Measurements from ENCODE around the gene SCG3. TPM values are rescaled to one million over a fixed set of nuclear protein-coding genes. Genes with fewer than 3 reads are reported as not detected.

SCG3 gene
- total RNA-seq, 1 experiment from 2014 or later = 32.1 TPM

GRCh38 chr15:51678096-51678495, 3.2 kb upstream of the SCG3 start:
- ChIA-PET POLR2A (no interaction called here), CTCF (no interaction called here)
- Mint-ChIP-seq H3K36me3 (no peaks in the 10 kb centered on the region), H3K27ac (no peak overlapping the region), H3K27me3 (ENCODE audit: low read depth) (peaks cover 7% of the 10 kb centered on the region), H3K4me1 (peaks cover 6% of the 10 kb centered on the region), H3K9me3 (no peaks in the 10 kb centered on the region), H3K4me3 (no peak overlapping the region)
- no peak for ATAC-seq
- DNase-seq (ENCODE audit: low spot score) = no peak
- TF ChIP-seq, protein P1, sequence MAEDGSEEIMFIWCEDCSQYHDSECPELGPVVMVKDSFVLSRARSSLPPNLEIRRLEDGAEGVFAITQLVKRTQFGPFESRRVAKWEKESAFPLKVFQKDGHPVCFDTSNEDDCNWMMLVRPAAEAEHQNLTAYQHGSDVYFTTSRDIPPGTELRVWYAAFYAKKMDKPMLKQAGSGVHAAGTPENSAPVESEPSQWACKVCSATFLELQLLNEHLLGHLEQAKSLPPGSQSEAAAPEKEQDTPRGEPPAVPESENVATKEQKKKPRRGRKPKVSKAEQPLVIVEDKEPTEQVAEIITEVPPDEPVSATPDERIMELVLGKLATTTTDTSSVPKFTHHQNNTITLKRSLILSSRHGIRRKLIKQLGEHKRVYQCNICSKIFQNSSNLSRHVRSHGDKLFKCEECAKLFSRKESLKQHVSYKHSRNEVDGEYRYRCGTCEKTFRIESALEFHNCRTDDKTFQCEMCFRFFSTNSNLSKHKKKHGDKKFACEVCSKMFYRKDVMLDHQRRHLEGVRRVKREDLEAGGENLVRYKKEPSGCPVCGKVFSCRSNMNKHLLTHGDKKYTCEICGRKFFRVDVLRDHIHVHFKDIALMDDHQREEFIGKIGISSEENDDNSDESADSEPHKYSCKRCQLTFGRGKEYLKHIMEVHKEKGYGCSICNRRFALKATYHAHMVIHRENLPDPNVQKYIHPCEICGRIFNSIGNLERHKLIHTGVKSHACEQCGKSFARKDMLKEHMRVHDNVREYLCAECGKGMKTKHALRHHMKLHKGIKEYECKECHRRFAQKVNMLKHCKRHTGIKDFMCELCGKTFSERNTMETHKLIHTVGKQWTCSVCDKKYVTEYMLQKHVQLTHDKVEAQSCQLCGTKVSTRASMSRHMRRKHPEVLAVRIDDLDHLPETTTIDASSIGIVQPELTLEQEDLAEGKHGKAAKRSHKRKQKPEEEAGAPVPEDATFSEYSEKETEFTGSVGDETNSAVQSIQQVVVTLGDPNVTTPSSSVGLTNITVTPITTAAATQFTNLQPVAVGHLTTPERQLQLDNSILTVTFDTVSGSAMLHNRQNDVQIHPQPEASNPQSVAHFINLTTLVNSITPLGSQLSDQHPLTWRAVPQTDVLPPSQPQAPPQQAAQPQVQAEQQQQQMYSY (CRISPR knock-in tag; IDR thresholded peaks at IDR 0.05) = no peak
- TF ChIP-seq NR3C1 (CRISPR knock-in tag; conservative IDR thresholded peaks at IDR 0.05; ENCODE audit: low read depth) (no peak), ELF4 (CRISPR knock-in tag; IDR thresholded peaks at IDR 0.05; ENCODE audit: low read depth) (no peak), SOX15 (CRISPR knock-in tag; IDR thresholded peaks at IDR 0.05) (no peak), FOXK1 (CRISPR knock-in tag; IDR thresholded peaks at IDR 0.05) (no peak), NFE2L1 (CRISPR knock-in tag; IDR thresholded peaks at IDR 0.05) (no peak), FOXP1 (CRISPR knock-in tag; IDR thresholded peaks at IDR 0.05; ENCODE audit: borderline replicate concordance) (no peak), TCF7 (CRISPR knock-in tag; IDR thresholded peaks at IDR 0.05; ENCODE audit: low read depth) (no peak), ZNF138 (CRISPR knock-in tag; conservative IDR thresholded peaks at IDR 0.05) (no peak), NR2C2 (CRISPR knock-in tag; IDR thresholded peaks at IDR 0.05) (no peak), OVOL2 (CRISPR knock-in tag; IDR thresholded peaks at IDR 0.05; ENCODE audit: borderline replicate concordance) (no peak), SMAD3 (CRISPR knock-in tag; IDR thresholded peaks at IDR 0.05; ENCODE audit: borderline replicate concordance) (no peak)
- TF ChIP-seq, protein P2, sequence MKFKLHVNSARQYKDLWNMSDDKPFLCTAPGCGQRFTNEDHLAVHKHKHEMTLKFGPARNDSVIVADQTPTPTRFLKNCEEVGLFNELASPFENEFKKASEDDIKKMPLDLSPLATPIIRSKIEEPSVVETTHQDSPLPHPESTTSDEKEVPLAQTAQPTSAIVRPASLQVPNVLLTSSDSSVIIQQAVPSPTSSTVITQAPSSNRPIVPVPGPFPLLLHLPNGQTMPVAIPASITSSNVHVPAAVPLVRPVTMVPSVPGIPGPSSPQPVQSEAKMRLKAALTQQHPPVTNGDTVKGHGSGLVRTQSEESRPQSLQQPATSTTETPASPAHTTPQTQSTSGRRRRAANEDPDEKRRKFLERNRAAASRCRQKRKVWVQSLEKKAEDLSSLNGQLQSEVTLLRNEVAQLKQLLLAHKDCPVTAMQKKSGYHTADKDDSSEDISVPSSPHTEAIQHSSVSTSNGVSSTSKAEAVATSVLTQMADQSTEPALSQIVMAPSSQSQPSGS (CRISPR knock-in tag; IDR thresholded peaks at IDR 0.05; ENCODE audit: borderline replicate concordance, low read depth) = no peak
- TF ChIP-seq, protein P3, sequence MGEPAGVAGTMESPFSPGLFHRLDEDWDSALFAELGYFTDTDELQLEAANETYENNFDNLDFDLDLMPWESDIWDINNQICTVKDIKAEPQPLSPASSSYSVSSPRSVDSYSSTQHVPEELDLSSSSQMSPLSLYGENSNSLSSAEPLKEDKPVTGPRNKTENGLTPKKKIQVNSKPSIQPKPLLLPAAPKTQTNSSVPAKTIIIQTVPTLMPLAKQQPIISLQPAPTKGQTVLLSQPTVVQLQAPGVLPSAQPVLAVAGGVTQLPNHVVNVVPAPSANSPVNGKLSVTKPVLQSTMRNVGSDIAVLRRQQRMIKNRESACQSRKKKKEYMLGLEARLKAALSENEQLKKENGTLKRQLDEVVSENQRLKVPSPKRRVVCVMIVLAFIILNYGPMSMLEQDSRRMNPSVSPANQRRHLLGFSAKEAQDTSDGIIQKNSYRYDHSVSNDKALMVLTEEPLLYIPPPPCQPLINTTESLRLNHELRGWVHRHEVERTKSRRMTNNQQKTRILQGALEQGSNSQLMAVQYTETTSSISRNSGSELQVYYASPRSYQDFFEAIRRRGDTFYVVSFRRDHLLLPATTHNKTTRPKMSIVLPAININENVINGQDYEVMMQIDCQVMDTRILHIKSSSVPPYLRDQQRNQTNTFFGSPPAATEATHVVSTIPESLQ (CRISPR knock-in tag; IDR thresholded peaks at IDR 0.05) = no peak
- TF ChIP-seq, protein P4, sequence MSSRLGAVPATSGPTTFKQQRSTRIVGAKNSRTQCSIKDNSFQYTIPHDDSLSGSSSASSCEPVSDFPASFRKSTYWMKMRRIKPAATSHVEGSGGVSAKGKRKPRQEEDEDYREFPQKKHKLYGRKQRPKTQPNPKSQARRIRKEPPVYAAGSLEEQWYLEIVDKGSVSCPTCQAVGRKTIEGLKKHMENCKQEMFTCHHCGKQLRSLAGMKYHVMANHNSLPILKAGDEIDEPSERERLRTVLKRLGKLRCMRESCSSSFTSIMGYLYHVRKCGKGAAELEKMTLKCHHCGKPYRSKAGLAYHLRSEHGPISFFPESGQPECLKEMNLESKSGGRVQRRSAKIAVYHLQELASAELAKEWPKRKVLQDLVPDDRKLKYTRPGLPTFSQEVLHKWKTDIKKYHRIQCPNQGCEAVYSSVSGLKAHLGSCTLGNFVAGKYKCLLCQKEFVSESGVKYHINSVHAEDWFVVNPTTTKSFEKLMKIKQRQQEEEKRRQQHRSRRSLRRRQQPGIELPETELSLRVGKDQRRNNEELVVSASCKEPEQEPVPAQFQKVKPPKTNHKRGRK (CRISPR knock-in tag; IDR thresholded peaks at IDR 0.05; ENCODE audit: borderline replicate concordance) = no peak
- TF ChIP-seq, protein P5, sequence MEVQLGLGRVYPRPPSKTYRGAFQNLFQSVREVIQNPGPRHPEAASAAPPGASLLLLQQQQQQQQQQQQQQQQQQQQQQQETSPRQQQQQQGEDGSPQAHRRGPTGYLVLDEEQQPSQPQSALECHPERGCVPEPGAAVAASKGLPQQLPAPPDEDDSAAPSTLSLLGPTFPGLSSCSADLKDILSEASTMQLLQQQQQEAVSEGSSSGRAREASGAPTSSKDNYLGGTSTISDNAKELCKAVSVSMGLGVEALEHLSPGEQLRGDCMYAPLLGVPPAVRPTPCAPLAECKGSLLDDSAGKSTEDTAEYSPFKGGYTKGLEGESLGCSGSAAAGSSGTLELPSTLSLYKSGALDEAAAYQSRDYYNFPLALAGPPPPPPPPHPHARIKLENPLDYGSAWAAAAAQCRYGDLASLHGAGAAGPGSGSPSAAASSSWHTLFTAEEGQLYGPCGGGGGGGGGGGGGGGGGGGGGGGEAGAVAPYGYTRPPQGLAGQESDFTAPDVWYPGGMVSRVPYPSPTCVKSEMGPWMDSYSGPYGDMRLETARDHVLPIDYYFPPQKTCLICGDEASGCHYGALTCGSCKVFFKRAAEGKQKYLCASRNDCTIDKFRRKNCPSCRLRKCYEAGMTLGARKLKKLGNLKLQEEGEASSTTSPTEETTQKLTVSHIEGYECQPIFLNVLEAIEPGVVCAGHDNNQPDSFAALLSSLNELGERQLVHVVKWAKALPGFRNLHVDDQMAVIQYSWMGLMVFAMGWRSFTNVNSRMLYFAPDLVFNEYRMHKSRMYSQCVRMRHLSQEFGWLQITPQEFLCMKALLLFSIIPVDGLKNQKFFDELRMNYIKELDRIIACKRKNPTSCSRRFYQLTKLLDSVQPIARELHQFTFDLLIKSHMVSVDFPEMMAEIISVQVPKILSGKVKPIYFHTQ (CRISPR knock-in tag; IDR thresholded peaks at IDR 0.05) = no peak
- TF ChIP-seq, protein P6, sequence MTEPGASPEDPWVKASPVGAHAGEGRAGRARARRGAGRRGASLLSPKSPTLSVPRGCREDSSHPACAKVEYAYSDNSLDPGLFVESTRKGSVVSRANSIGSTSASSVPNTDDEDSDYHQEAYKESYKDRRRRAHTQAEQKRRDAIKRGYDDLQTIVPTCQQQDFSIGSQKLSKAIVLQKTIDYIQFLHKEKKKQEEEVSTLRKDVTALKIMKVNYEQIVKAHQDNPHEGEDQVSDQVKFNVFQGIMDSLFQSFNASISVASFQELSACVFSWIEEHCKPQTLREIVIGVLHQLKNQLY (CRISPR knock-in tag; IDR thresholded peaks at IDR 0.05) = no peak
- TF ChIP-seq, protein P7, sequence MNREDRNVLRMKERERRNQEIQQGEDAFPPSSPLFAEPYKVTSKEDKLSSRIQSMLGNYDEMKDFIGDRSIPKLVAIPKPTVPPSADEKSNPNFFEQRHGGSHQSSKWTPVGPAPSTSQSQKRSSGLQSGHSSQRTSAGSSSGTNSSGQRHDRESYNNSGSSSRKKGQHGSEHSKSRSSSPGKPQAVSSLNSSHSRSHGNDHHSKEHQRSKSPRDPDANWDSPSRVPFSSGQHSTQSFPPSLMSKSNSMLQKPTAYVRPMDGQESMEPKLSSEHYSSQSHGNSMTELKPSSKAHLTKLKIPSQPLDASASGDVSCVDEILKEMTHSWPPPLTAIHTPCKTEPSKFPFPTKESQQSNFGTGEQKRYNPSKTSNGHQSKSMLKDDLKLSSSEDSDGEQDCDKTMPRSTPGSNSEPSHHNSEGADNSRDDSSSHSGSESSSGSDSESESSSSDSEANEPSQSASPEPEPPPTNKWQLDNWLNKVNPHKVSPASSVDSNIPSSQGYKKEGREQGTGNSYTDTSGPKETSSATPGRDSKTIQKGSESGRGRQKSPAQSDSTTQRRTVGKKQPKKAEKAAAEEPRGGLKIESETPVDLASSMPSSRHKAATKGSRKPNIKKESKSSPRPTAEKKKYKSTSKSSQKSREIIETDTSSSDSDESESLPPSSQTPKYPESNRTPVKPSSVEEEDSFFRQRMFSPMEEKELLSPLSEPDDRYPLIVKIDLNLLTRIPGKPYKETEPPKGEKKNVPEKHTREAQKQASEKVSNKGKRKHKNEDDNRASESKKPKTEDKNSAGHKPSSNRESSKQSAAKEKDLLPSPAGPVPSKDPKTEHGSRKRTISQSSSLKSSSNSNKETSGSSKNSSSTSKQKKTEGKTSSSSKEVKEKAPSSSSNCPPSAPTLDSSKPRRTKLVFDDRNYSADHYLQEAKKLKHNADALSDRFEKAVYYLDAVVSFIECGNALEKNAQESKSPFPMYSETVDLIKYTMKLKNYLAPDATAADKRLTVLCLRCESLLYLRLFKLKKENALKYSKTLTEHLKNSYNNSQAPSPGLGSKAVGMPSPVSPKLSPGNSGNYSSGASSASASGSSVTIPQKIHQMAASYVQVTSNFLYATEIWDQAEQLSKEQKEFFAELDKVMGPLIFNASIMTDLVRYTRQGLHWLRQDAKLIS (CRISPR knock-in tag; IDR thresholded peaks at IDR 0.05; ENCODE audit: borderline replicate concordance) = no peak
- TF ChIP-seq, protein P8, sequence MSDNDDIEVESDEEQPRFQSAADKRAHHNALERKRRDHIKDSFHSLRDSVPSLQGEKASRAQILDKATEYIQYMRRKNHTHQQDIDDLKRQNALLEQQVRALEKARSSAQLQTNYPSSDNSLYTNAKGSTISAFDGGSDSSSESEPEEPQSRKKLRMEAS (CRISPR knock-in tag; IDR thresholded peaks at IDR 0.05) = no peak

All from WTC11 (cell line).